Suprapubic skin (tissue), 4 donors: ENCODE measurements around the gene SPATS2L.

ENCODE experiments used
- CTCF ChIP-seq, 2 donors: fragments of 200-600 bp in 1 of 2; fragments of 450-650 bp in 1 of 2; sonication (generic) in 1 of 2; IDR thresholded peaks; one replicate each; pipeline ENCODE4 v1.5.1; 2016 to 2019; ENCODE audit warnings: antibody characterized with exemption in 2 of 2, mild to moderate bottlenecking in 1 of 2, moderate library complexity in 1 of 2
- POLR2A ChIP-seq, 2 donors: fragments of 450-650 bp; IDR thresholded peaks; one replicate each; pipeline ENCODE4 v1.6.1; 2017; ENCODE audit warnings: antibody characterized with exemption in 2 of 2, mild to moderate bottlenecking in 2 of 2, moderate library complexity in 2 of 2
- POLR2AphosphoS5 ChIP-seq, 3 donors: sonication (generic); formaldehyde crosslinking; IDR thresholded peaks; one replicate each; pipeline ENCODE4 v1.6.1; 2017; ENCODE audit warnings: antibody characterized with exemption in 3 of 3

GRCh38 chr2:200306931-200307723, 634 bp downstream of the SPATS2L start:
- TF ChIP-seq CTCF (IDR thresholded peaks at IDR 0.05) (no peak), POLR2A (IDR thresholded peaks at IDR 0.05) (no peak), POLR2AphosphoS5 (IDR thresholded peaks at IDR 0.05) (no peak)
